WTC11 (cell line): ENCODE measurements around the gene SYPL1.

Experiments used
- CTCF ChIP-seq: fragments of 200-600 bp; IDR thresholded peaks from 2 replicates; pipeline ENCODE4 v1.8.0; 2022; ENCODE audit warnings: antibody characterized with exemption
- ELF4 ChIP-seq: sonication (generic); formaldehyde crosslinking; IDR thresholded peaks from 2 replicates; pipeline ENCODE4 v1.8.1; 2022; ENCODE audit warnings: low read depth, mild to moderate bottlenecking, moderate library complexity, missing genetic modification reagents
- IRF2 ChIP-seq: sonication (generic); formaldehyde crosslinking; IDR thresholded peaks from 2 replicates; pipeline ENCODE4 v1.8.0; 2022; ENCODE audit warnings: low read depth, missing genetic modification reagents, borderline replicate concordance
- KAT7 ChIP-seq: sonication (generic); formaldehyde crosslinking; IDR thresholded peaks from 2 replicates; pipeline ENCODE4 v1.8.1; 2023; ENCODE audit warnings: missing genetic modification reagents, mild to moderate bottlenecking, borderline replicate concordance
- NR3C1 ChIP-seq: sonication (generic); formaldehyde crosslinking; conservative IDR thresholded peaks from 2 replicates; pipeline ENCODE4 v1.8.1; 2023; ENCODE audit warnings: low read depth, mild to moderate bottlenecking, missing genetic modification reagents
- RELA ChIP-seq: sonication (generic); formaldehyde crosslinking; IDR thresholded peaks from 2 replicates; pipeline ENCODE4 v1.8.1; 2022; ENCODE audit warnings: missing genetic modification reagents, mild to moderate bottlenecking, borderline replicate concordance
- TEAD4 ChIP-seq: sonication (generic); formaldehyde crosslinking; IDR thresholded peaks from 2 replicates; pipeline ENCODE4 v1.8.0; 2022; ENCODE audit warnings: mild to moderate bottlenecking, missing genetic modification reagents
- ZNF121 ChIP-seq: sonication (generic); formaldehyde crosslinking; IDR thresholded peaks from 2 replicates; pipeline ENCODE4 v1.8.0; 2023; ENCODE audit warnings: missing genetic modification reagents
- ZNF263 ChIP-seq: sonication (generic); formaldehyde crosslinking; IDR thresholded peaks from 2 replicates; pipeline ENCODE4 v1.8.1; 2022; ENCODE audit warnings: low read depth, mild to moderate bottlenecking, moderate library complexity, missing genetic modification reagents
- ZNF416 ChIP-seq: fragments of 250-450 bp; sonication (Bioruptor Pico); IDR thresholded peaks from 2 replicates; pipeline ENCODE4 v1.9.0; 2021; ENCODE audit warnings: mild to moderate bottlenecking, inconsistent platforms
- ZNF423 ChIP-seq: fragments of 250-450 bp; sonication (Bioruptor Pico); IDR thresholded peaks from 2 replicates; pipeline ENCODE4 v2.1.2; 2022; ENCODE audit warnings: mild to moderate bottlenecking, moderate library complexity
- ZSCAN18 ChIP-seq: fragments of 250-450 bp; sonication (Bioruptor Pico); IDR thresholded peaks from 2 replicates; pipeline ENCODE4 v2.1.2; 2022; ENCODE audit warnings: mild to moderate bottlenecking, moderate library complexity
- TF ChIP-seq, protein P1 (sequence below): sonication (generic); formaldehyde crosslinking; IDR thresholded peaks from 2 replicates; pipeline ENCODE4 v1.8.1; 2023; ENCODE audit warnings: mild to moderate bottlenecking, missing genetic modification reagents, moderate library complexity
- TF ChIP-seq, protein P2 (sequence below): sonication (generic); formaldehyde crosslinking; IDR thresholded peaks from 2 replicates; pipeline ENCODE4 v1.8.0; 2022; ENCODE audit warnings: mild to moderate bottlenecking, missing genetic modification reagents

- TF ChIP-seq ZNF423 (CRISPR knock-in tag): no peak
- no peak for TF ChIP-seq CTCF
- TF ChIP-seq IRF2: no peak
- no peak for TF ChIP-seq ZSCAN18 (CRISPR knock-in tag)
- no peak for TF ChIP-seq ZNF416 (CRISPR knock-in tag)
- no peak for TF ChIP-seq TEAD4 (CRISPR knock-in tag)
- TF ChIP-seq NR3C1 (CRISPR knock-in tag): no peak
- TF ChIP-seq ZNF121 (CRISPR knock-in tag): no peak
- TF ChIP-seq, protein P1, sequence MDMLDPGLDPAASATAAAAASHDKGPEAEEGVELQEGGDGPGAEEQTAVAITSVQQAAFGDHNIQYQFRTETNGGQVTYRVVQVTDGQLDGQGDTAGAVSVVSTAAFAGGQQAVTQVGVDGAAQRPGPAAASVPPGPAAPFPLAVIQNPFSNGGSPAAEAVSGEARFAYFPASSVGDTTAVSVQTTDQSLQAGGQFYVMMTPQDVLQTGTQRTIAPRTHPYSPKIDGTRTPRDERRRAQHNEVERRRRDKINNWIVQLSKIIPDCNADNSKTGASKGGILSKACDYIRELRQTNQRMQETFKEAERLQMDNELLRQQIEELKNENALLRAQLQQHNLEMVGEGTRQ (CRISPR knock-in tag): no peak
- no peak for TF ChIP-seq KAT7 (CRISPR knock-in tag)
- TF ChIP-seq RELA: no peak
- TF ChIP-seq ELF4 (CRISPR knock-in tag): no peak
- TF ChIP-seq, protein P2, sequence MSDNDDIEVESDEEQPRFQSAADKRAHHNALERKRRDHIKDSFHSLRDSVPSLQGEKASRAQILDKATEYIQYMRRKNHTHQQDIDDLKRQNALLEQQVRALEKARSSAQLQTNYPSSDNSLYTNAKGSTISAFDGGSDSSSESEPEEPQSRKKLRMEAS (CRISPR knock-in tag): no peak
- TF ChIP-seq ZNF263 (CRISPR knock-in tag): no peak
Measured at GRCh38 chr7:106155027-106155426, 42.9 kb upstream of the SYPL1 start.
